ENCODE data around the gene TPRX1.
"Not testable (repeated sequence)": the region's sequence is repeated elsewhere in the genome, so short reads cannot be mapped to it uniquely, and the experiment has no call there.

Gene TPRX1

GRCh38 chr19:47779524-47780214 lies 24.7 kb downstream of the TPRX1 start:
- no peaks in the 10 kb centered on the region for H3K36me3 ChIP-seq (replicated peaks; ENCODE audit: insufficient read depth, low read length)
- H3K79me2 ChIP-seq (ENCODE audit: low read length): peaks cover 11% of the 10 kb centered on the region
- H3K4me2 ChIP-seq (ENCODE audit: low read depth, low read length): peak overlapping the region; percentile 84
- no peaks in the 10 kb centered on the region for H3K9me3 ChIP-seq (replicated peaks; ENCODE audit: insufficient read depth, low read length)
- H3K27ac ChIP-seq (ENCODE audit: low read length): no peak overlapping the region
- TF ChIP-seq, protein P1, sequence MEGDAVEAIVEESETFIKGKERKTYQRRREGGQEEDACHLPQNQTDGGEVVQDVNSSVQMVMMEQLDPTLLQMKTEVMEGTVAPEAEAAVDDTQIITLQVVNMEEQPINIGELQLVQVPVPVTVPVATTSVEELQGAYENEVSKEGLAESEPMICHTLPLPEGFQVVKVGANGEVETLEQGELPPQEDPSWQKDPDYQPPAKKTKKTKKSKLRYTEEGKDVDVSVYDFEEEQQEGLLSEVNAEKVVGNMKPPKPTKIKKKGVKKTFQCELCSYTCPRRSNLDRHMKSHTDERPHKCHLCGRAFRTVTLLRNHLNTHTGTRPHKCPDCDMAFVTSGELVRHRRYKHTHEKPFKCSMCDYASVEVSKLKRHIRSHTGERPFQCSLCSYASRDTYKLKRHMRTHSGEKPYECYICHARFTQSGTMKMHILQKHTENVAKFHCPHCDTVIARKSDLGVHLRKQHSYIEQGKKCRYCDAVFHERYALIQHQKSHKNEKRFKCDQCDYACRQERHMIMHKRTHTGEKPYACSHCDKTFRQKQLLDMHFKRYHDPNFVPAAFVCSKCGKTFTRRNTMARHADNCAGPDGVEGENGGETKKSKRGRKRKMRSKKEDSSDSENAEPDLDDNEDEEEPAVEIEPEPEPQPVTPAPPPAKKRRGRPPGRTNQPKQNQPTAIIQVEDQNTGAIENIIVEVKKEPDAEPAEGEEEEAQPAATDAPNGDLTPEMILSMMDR (IDR thresholded peaks at IDR 0.05; ENCODE audit: low read length): no peak
- TF ChIP-seq EZH2phosphoT487 (IDR thresholded peaks at IDR 0.05; ENCODE audit: low read length) (no peak), EZH2 (optimal IDR thresholded peaks at IDR 0.05; ENCODE audit: low read depth, low read length) (no peak)
- H3K27me3 ChIP-seq (replicated peaks; ENCODE audit: insufficient read depth, low read length): 0 out of 2 replicates have a peak, but pooled peaks cover 5% of the 10 kb centered on the region
- no peaks in the 10 kb centered on the region for H3K4me1 ChIP-seq (ENCODE audit: low read length)
- DNase-seq: no peak
- H3K9ac ChIP-seq (ENCODE audit: low read length): no peak overlapping the region
- no peaks in the 10 kb centered on the region for H3F3A ChIP-seq (ENCODE audit: insufficient read depth, low read length)
- no peaks in the 10 kb centered on the region for H3K9me2 ChIP-seq (replicated peaks; ENCODE audit: insufficient read depth, low read length)
- H3K4me3 ChIP-seq (ENCODE audit: low read length): 0 out of 2 replicates have a peak overlapping the region, but pooled peaks have one; percentile 87
- no peaks in the 10 kb centered on the region for H4K20me1 ChIP-seq (ENCODE audit: insufficient read depth, low read length)
- no peak overlapping the region for H2AFZ ChIP-seq (ENCODE audit: low read length)

DNA sequence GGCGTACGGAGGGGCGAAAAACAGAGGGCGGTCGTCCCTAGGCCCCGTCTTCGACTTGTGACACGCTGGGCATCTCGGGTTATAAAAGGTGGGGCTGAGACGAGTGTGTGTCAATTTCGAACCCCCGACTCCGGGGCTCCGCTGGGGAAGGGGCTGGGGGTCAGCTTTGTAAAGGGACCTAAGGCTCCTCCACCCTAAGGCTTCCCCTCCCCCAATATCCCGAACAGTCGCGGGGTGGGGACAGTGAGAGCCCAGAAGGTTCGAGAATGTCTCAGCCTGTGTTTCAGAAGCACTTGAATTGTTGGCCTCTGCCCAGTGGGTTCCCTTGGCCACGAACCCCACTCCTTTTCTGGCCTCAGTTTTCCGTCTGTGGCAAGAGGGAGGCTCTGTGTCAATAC lies 25.4 kb downstream of the TPRX1 start:
- Histone ChIP-seq H3K9me3 (replicated peaks; ENCODE audit: insufficient read depth, low read length) (no peaks in the 10 kb centered on the region), H3F3A (ENCODE audit: insufficient read depth, low read length) (no peaks in the 10 kb centered on the region), H3K9me2 (replicated peaks; ENCODE audit: insufficient read depth, low read length) (no peaks in the 10 kb centered on the region), H3K9ac (ENCODE audit: low read length) (peak overlapping the region; percentile 93; the same call in 1 of the 2 replicates), H2AFZ (ENCODE audit: low read length) (peak overlapping the region; percentile 94), H3K27me3 (replicated peaks; ENCODE audit: insufficient read depth, low read length) (peaks cover 8% of the 10 kb centered on the region), H3K4me3 (ENCODE audit: low read length) (peak overlapping the region; percentile 87), H3K79me2 (ENCODE audit: low read length) (peaks cover 11% of the 10 kb centered on the region), H3K4me1 (ENCODE audit: low read length) (no peaks in the 10 kb centered on the region), H4K20me1 (ENCODE audit: insufficient read depth, low read length) (no peaks in the 10 kb centered on the region), H3K27ac (ENCODE audit: low read length) (no peak overlapping the region), H3K36me3 (replicated peaks; ENCODE audit: insufficient read depth, low read length) (no peaks in the 10 kb centered on the region), H3K4me2 (ENCODE audit: low read depth, low read length) (peak overlapping the region; percentile 84)
- no peak for TF ChIP-seq EZH2phosphoT487 (IDR thresholded peaks at IDR 0.05; ENCODE audit: low read length)
- TF ChIP-seq, protein P1 (IDR thresholded peaks at IDR 0.05; ENCODE audit: low read length): no peak
- TF ChIP-seq EZH2 (optimal IDR thresholded peaks at IDR 0.05; ENCODE audit: low read depth, low read length): no peak
- no peak for DNase-seq

GRCh38 chr19:47778049-47778953 lies 26.1 kb downstream of the TPRX1 start, which contains the start of gene SELENOW:
SELENOW (plus strand) TSS chr19:47778703; CDS start chr19:47778786, 83 bp downstream.
- Histone ChIP-seq H3F3A (ENCODE audit: insufficient read depth, low read length) (no peaks in the 10 kb centered on the region), H3K4me1 (ENCODE audit: low read length) (no peaks in the 10 kb centered on the region), H3K4me2 (ENCODE audit: low read depth, low read length) (peak within 1 kb of the TSS; percentile 84), H2AFZ (ENCODE audit: low read length) (peak within 1 kb of the TSS; percentile 94), H3K4me3 (ENCODE audit: low read length) (peak within 1 kb of the TSS; percentile 87), H3K9ac (ENCODE audit: low read length) (peak within 1 kb of the TSS; percentile 93), H3K79me2 (ENCODE audit: low read length) (peaks cover 11% of the 10 kb centered on the region), H3K36me3 (replicated peaks; ENCODE audit: insufficient read depth, low read length) (no peaks in the 10 kb centered on the region), H3K9me2 (replicated peaks; ENCODE audit: insufficient read depth, low read length) (no peaks in the 10 kb centered on the region), H3K27me3 (replicated peaks; ENCODE audit: insufficient read depth, low read length) (peaks cover 14% of the 10 kb centered on the region), H3K27ac (ENCODE audit: low read length) (peak within 1 kb of the TSS; percentile 53; the same call in 1 of the 2 replicates), H4K20me1 (ENCODE audit: insufficient read depth, low read length) (no peaks in the 10 kb centered on the region), H3K9me3 (replicated peaks; ENCODE audit: insufficient read depth, low read length) (no peaks in the 10 kb centered on the region)
- peak; percentile 77 for DNase-seq
- TF ChIP-seq EZH2 (optimal IDR thresholded peaks at IDR 0.05; ENCODE audit: low read depth, low read length) (no peak), EZH2phosphoT487 (IDR thresholded peaks at IDR 0.05; ENCODE audit: low read length) (no peak)
- TF ChIP-seq, protein P1 (IDR thresholded peaks at IDR 0.05; ENCODE audit: low read length): no peak

- not testable (repeated sequence) for H3F3A ChIP-seq (ENCODE audit: insufficient read depth, low read length); H4K20me1 ChIP-seq (ENCODE audit: insufficient read depth, low read length); H3K9me3 ChIP-seq (replicated peaks; ENCODE audit: insufficient read depth, low read length); DNase-seq; H3K36me3 ChIP-seq (replicated peaks; ENCODE audit: insufficient read depth, low read length); H3K9me2 ChIP-seq (replicated peaks; ENCODE audit: insufficient read depth, low read length); H3K4me1 ChIP-seq (ENCODE audit: low read length); H3K9ac ChIP-seq (ENCODE audit: low read length); H3K27ac ChIP-seq (ENCODE audit: low read length)
- H3K4me2 ChIP-seq (ENCODE audit: low read depth, low read length): peak overlapping the region; percentile 84; the same call in 1 of the 2 replicates
- peaks cover 20% of the 10 kb centered on the region for H3K27me3 ChIP-seq (replicated peaks; ENCODE audit: insufficient read depth, low read length)
- H2AFZ ChIP-seq (ENCODE audit: low read length): peak overlapping the region; percentile 94
- H3K79me2 ChIP-seq (ENCODE audit: low read length): peaks cover 11% of the 10 kb centered on the region
- H3K4me3 ChIP-seq (ENCODE audit: low read length): peak overlapping the region; percentile 87
Observed at GRCh38 chr19:47777245-47778048, 26.9 kb downstream of the TPRX1 start.

Data from MM.1S (cell line).